ENCODE results near the gene SLC38A8. TPM values are rescaled to one million over a fixed set of nuclear protein-coding genes. Genes with fewer than 3 reads are reported as not detected.

SLC38A8 gene
- total and polyA plus RNA-seq, 4 donors, result 0.08 to 1.0 (median 0.32) TPM

DNA sequence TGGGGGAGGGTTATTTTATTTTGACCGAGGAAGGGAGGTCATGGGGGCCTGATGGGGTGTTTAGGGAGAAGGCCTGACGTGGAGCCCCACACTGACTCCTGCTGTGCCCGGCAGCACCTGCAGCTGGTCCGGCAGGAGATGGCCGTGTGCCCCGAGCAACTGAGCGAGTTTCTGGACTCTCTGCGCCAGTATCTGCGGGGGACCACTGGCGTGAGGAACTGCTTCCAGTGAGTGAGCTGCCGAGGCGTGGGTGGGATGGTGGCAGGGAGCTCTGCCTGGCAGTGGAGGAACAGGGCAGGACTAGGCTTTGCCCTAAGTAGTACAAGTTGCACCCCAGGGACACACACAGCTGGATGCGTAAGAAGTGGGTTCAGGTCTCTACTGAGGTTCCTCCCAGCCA, 44.5 kb downstream of the SLC38A8 start:
- H3K9ac ChIP-seq (ENCODE audit: low read depth in 1 of 2, low read length in 2 of 2), result no peak overlapping the region
- H3K4me3 ChIP-seq (ENCODE audit: low read depth in 1 of 3, low read length in 3 of 3), result no peak overlapping the region
- peaks cover 0 to 49% (median 16%) of the 10 kb centered on the region in 4 donors for H3K36me3 ChIP-seq (ENCODE audit: control insufficient read depth in 4 of 4, insufficient read depth in 3 of 4, low read depth in 1 of 4, low read length in 3 of 4)
- H3K4me1 ChIP-seq (ENCODE audit: control insufficient read depth in 4 of 4, insufficient read depth in 4 of 4, low read length in 3 of 4), result no peaks in the 10 kb centered on the region
- no peaks in the 10 kb centered on the region for H3K9me3 ChIP-seq (ENCODE audit: control insufficient read depth in 4 of 4, low read length in 3 of 4)
- no peak for DNase-seq (ENCODE audit: low spot score)
- H3K27ac ChIP-seq (ENCODE audit: low read depth in 1 of 2, low read length in 2 of 2), result no peak overlapping the region
- no peak for TF ChIP-seq SP1 (IDR thresholded peaks at IDR 0.05)
- no peak for TF ChIP-seq RAD21 (IDR thresholded peaks at IDR 0.05)
- TF ChIP-seq HNF4G (IDR thresholded peaks at IDR 0.05), result no peak
- TF ChIP-seq, protein P1, sequence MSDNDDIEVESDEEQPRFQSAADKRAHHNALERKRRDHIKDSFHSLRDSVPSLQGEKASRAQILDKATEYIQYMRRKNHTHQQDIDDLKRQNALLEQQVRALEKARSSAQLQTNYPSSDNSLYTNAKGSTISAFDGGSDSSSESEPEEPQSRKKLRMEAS (IDR thresholded peaks at IDR 0.05), result no peak
- TF ChIP-seq RXRA (IDR thresholded peaks at IDR 0.05), result no peak
- TF ChIP-seq, protein P2, sequence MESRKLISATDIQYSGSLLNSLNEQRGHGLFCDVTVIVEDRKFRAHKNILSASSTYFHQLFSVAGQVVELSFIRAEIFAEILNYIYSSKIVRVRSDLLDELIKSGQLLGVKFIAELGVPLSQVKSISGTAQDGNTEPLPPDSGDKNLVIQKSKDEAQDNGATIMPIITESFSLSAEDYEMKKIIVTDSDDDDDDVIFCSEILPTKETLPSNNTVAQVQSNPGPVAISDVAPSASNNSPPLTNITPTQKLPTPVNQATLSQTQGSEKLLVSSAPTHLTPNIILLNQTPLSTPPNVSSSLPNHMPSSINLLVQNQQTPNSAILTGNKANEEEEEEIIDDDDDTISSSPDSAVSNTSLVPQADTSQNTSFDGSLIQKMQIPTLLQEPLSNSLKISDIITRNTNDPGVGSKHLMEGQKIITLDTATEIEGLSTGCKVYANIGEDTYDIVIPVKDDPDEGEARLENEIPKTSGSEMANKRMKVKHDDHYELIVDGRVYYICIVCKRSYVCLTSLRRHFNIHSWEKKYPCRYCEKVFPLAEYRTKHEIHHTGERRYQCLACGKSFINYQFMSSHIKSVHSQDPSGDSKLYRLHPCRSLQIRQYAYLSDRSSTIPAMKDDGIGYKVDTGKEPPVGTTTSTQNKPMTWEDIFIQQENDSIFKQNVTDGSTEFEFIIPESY (IDR thresholded peaks at IDR 0.05), result no peak
- no peak for TF ChIP-seq FOXA2 (IDR thresholded peaks at IDR 0.05)
- TF ChIP-seq YY1 (IDR thresholded peaks at IDR 0.05), result no peak
- TF ChIP-seq, protein P3, sequence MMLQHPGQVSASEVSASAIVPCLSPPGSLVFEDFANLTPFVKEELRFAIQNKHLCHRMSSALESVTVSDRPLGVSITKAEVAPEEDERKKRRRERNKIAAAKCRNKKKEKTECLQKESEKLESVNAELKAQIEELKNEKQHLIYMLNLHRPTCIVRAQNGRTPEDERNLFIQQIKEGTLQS (IDR thresholded peaks at IDR 0.05), result no peak
- TF ChIP-seq, protein P4, sequence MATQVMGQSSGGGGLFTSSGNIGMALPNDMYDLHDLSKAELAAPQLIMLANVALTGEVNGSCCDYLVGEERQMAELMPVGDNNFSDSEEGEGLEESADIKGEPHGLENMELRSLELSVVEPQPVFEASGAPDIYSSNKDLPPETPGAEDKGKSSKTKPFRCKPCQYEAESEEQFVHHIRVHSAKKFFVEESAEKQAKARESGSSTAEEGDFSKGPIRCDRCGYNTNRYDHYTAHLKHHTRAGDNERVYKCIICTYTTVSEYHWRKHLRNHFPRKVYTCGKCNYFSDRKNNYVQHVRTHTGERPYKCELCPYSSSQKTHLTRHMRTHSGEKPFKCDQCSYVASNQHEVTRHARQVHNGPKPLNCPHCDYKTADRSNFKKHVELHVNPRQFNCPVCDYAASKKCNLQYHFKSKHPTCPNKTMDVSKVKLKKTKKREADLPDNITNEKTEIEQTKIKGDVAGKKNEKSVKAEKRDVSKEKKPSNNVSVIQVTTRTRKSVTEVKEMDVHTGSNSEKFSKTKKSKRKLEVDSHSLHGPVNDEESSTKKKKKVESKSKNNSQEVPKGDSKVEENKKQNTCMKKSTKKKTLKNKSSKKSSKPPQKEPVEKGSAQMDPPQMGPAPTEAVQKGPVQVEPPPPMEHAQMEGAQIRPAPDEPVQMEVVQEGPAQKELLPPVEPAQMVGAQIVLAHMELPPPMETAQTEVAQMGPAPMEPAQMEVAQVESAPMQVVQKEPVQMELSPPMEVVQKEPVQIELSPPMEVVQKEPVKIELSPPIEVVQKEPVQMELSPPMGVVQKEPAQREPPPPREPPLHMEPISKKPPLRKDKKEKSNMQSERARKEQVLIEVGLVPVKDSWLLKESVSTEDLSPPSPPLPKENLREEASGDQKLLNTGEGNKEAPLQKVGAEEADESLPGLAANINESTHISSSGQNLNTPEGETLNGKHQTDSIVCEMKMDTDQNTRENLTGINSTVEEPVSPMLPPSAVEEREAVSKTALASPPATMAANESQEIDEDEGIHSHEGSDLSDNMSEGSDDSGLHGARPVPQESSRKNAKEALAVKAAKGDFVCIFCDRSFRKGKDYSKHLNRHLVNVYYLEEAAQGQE (IDR thresholded peaks at IDR 0.05), result no peak
- TF ChIP-seq, protein P5, sequence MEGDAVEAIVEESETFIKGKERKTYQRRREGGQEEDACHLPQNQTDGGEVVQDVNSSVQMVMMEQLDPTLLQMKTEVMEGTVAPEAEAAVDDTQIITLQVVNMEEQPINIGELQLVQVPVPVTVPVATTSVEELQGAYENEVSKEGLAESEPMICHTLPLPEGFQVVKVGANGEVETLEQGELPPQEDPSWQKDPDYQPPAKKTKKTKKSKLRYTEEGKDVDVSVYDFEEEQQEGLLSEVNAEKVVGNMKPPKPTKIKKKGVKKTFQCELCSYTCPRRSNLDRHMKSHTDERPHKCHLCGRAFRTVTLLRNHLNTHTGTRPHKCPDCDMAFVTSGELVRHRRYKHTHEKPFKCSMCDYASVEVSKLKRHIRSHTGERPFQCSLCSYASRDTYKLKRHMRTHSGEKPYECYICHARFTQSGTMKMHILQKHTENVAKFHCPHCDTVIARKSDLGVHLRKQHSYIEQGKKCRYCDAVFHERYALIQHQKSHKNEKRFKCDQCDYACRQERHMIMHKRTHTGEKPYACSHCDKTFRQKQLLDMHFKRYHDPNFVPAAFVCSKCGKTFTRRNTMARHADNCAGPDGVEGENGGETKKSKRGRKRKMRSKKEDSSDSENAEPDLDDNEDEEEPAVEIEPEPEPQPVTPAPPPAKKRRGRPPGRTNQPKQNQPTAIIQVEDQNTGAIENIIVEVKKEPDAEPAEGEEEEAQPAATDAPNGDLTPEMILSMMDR (IDR thresholded peaks at IDR 0.05; ENCODE audit: low read depth, low read length, missing input control), result no peak
- no peak for TF ChIP-seq GABPA (IDR thresholded peaks at IDR 0.05 in 1 of 2, conservative IDR thresholded peaks at IDR 0.05 in 1 of 2)
- no peak for TF ChIP-seq FOXA1 (IDR thresholded peaks at IDR 0.05)
- 90% methylated on average over 13 of the region's 13 CpGs for WGBS
- no peaks in the 10 kb centered on the region for H3K27me3 ChIP-seq (ENCODE audit: control insufficient read depth in 4 of 4, insufficient read depth in 4 of 4, low read length in 3 of 4)

DNA sequence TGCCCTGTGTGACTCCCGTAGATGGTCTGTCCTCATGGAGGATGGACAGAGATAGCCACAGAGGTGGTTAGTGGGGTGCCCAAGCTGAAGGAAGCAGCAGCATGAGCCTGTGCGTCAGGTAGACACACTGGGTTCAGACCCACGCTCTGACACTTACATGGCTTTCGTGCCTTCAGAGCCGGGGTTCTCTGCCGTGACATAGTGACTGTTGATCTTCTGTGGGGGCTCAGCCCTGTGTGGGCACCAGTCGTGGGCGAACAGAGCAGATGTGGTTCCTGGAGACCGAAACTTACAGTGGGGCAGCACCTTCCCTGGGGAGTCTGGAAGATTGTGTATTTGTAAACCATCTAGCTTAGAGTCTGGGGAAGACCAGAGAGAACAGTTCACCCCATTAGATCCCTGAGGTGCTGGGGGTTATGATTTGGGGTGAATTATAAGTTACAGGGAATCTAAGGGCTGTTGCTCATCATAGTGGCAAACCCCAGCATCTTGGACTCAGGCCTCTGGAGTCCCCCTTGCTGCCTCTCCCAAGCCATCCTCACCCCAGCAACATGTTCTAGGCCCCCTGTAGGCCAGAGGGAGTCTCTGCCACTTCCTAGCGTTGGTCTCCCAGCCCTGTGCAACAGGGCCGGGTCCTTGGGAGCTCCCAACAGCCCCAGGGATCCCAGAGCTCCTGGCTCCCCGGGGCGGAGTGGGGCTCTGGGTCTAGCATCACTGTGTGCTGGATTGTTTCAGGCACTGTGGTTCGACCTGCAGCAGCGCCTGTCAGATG, 45.9 kb downstream of the SLC38A8 start:
- WGBS, result 86% methylated on average over 15 of the region's 15 CpGs
- TF ChIP-seq, protein P3 (IDR thresholded peaks at IDR 0.05), result no peak
- no peak for TF ChIP-seq NR2F2 (IDR thresholded peaks at IDR 0.05)
- DNase-seq (ENCODE audit: low spot score), result no peak
- Histone ChIP-seq H3K9me3 (ENCODE audit: control insufficient read depth in 4 of 4, low read length in 3 of 4) (no peaks in the 10 kb centered on the region), H3K4me3 (ENCODE audit: low read depth in 1 of 3, low read length in 3 of 3) (no peak overlapping the region), H3K27ac (ENCODE audit: low read depth in 1 of 2, low read length in 2 of 2) (no peak overlapping the region), H3K27me3 (ENCODE audit: control insufficient read depth in 4 of 4, insufficient read depth in 4 of 4, low read length in 3 of 4) (no peaks in the 10 kb centered on the region), H3K9ac (ENCODE audit: low read depth in 1 of 2, low read length in 2 of 2) (no peak overlapping the region), H3K4me1 (ENCODE audit: control insufficient read depth in 4 of 4, insufficient read depth in 4 of 4, low read length in 3 of 4) (no peaks in the 10 kb centered on the region), H3K36me3 (ENCODE audit: control insufficient read depth in 4 of 4, insufficient read depth in 3 of 4, low read depth in 1 of 4, low read length in 3 of 4) (peaks cover 0 to 55% (median 16%) of the 10 kb centered on the region in 4 donors)

Measured in liver (tissue), 9 donors.